ENCODE results near the gene KCNQ1OT1. TPM values are rescaled to one million over a fixed set of nuclear protein-coding genes. Genes with fewer than 3 reads are reported as not detected.

The KCNQ1OT1 gene
- total RNA-seq, 1 donor = 5.1 TPM

DNA sequence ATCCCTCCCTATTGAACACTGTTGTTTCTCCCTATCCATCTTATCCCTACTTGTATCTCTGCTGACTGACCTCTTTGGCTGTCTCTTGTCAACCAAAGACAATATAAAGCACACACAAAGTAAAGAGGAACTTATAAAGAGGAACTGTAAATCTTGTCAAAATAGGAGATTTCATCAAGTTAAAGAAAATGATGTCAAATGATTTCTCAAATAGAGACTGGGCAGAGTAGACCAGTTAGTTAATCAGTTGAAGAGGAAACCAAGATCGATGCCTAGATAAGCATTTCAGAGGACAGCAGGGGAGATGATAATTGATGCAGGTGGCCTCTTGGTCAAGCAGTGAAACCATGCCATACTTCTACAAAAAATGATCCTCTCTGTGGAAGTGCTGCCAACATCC lies 22.7 kb downstream of the KCNQ1OT1 start:
- no peak for DNase-seq (ENCODE audit: insufficient read length, low spot score, missing footprints)
- TF ChIP-seq, protein P1, sequence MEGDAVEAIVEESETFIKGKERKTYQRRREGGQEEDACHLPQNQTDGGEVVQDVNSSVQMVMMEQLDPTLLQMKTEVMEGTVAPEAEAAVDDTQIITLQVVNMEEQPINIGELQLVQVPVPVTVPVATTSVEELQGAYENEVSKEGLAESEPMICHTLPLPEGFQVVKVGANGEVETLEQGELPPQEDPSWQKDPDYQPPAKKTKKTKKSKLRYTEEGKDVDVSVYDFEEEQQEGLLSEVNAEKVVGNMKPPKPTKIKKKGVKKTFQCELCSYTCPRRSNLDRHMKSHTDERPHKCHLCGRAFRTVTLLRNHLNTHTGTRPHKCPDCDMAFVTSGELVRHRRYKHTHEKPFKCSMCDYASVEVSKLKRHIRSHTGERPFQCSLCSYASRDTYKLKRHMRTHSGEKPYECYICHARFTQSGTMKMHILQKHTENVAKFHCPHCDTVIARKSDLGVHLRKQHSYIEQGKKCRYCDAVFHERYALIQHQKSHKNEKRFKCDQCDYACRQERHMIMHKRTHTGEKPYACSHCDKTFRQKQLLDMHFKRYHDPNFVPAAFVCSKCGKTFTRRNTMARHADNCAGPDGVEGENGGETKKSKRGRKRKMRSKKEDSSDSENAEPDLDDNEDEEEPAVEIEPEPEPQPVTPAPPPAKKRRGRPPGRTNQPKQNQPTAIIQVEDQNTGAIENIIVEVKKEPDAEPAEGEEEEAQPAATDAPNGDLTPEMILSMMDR (IDR thresholded peaks at IDR 0.05; ENCODE audit: extremely low read depth, low read depth, low read length) = no peak
- no peak overlapping the region for H3K4me2 ChIP-seq (ENCODE audit: insufficient read depth, low read length)
- no peak overlapping the region for H2AFZ ChIP-seq (ENCODE audit: low read length)
- H3K27me3 ChIP-seq (ENCODE audit: insufficient read depth, low read length) = no peaks in the 10 kb centered on the region
- no peaks in the 10 kb centered on the region for H3K4me1 ChIP-seq (ENCODE audit: insufficient read depth, low read length)
- peaks cover 42% of the 10 kb centered on the region for H4K20me1 ChIP-seq (ENCODE audit: insufficient read depth, low read length)
- no peaks in the 10 kb centered on the region for H3K36me3 ChIP-seq (ENCODE audit: insufficient read depth, low read length)
- H3K27ac ChIP-seq (ENCODE audit: low read depth, low read length) = no peak overlapping the region
- no peaks in the 10 kb centered on the region for H3K9me3 ChIP-seq (ENCODE audit: low read depth, low read length)
- H3K79me2 ChIP-seq (ENCODE audit: insufficient read depth, low read length) = peaks cover 80% of the 10 kb centered on the region
- no peak overlapping the region for H3K4me3 ChIP-seq (ENCODE audit: insufficient read depth, low read length)

DNA sequence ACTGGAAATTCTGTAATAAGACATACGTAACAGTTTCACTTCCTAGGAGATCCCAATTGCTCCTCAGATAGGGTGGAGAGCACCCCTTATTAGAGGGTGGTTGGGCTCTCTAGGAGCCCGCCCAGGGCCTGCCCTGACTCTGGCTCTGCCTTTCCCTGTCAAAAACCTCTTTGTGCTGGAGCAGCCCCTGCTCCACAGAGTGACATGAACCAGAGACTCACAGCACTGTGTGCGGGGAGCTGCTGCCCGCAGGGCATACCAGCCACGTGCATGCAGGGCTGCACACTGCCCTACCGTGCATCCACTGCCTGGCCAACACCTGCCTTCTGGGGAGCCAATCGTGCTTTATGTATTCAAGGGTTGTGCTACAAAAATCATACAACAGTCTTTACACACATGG lies 24.3 kb downstream of the KCNQ1OT1 start:
- no peak overlapping the region for H2AFZ ChIP-seq (ENCODE audit: low read length)
- peaks cover 78% of the 10 kb centered on the region for H3K79me2 ChIP-seq (ENCODE audit: insufficient read depth, low read length)
- H3K27ac ChIP-seq (ENCODE audit: low read depth, low read length) = no peak overlapping the region
- TF ChIP-seq, protein P1 (IDR thresholded peaks at IDR 0.05; ENCODE audit: extremely low read depth, low read depth, low read length) = no peak
- DNase-seq (ENCODE audit: insufficient read length, low spot score, missing footprints) = peak; percentile 37
- H3K4me1 ChIP-seq (ENCODE audit: insufficient read depth, low read length) = no peaks in the 10 kb centered on the region
- no peak overlapping the region for H3K4me3 ChIP-seq (ENCODE audit: insufficient read depth, low read length)
- no peak overlapping the region for H3K4me2 ChIP-seq (ENCODE audit: insufficient read depth, low read length)
- no peaks in the 10 kb centered on the region for H3K36me3 ChIP-seq (ENCODE audit: insufficient read depth, low read length)
- H3K9me3 ChIP-seq (ENCODE audit: low read depth, low read length) = no peaks in the 10 kb centered on the region
- H3K27me3 ChIP-seq (ENCODE audit: insufficient read depth, low read length) = no peaks in the 10 kb centered on the region
- H4K20me1 ChIP-seq (ENCODE audit: insufficient read depth, low read length) = peaks cover 46% of the 10 kb centered on the region

DNA sequence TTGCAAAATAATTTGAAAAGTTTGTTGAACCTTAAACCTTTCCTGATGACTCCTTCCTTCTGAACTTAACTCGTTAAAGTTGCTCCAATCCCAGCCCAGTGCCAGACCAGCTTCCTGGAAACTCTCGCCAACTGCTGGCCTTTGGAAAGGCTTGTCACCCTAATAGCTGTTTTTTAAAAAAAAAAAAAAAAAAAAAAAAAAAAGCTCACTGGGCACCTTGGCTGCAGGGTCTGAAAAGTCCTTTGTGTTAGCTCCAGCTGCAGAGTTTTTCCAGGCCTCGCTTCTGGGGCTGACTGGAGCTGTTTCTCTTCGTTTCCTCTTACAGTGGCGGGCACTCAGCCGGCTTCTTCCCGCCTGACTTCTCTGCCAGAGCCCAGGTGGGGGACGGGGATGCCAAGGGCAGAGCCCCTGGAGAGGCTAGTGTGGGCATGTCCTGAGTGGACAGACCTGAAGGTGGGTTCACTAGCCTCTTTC lies 25.1 kb downstream of the KCNQ1OT1 start:
- DNase-seq (ENCODE audit: insufficient read length, low spot score, missing footprints) = peak; percentile 78
- Histone ChIP-seq H3K4me1 (ENCODE audit: insufficient read depth, low read length) (no peaks in the 10 kb centered on the region), H3K4me2 (ENCODE audit: insufficient read depth, low read length) (no peak overlapping the region), H3K27me3 (ENCODE audit: insufficient read depth, low read length) (no peaks in the 10 kb centered on the region), H3K4me3 (ENCODE audit: insufficient read depth, low read length) (no peak overlapping the region), H3K79me2 (ENCODE audit: insufficient read depth, low read length) (peaks cover 85% of the 10 kb centered on the region), H3K9me3 (ENCODE audit: low read depth, low read length) (no peaks in the 10 kb centered on the region), H3K27ac (ENCODE audit: low read depth, low read length) (no peak overlapping the region), H3K36me3 (ENCODE audit: insufficient read depth, low read length) (no peaks in the 10 kb centered on the region), H4K20me1 (ENCODE audit: insufficient read depth, low read length) (peaks cover 55% of the 10 kb centered on the region), H2AFZ (ENCODE audit: low read length) (no peak overlapping the region)
- TF ChIP-seq, protein P1 (IDR thresholded peaks at IDR 0.05; ENCODE audit: extremely low read depth, low read depth, low read length) = no peak

GRCh38 chr11:2673871-2674471 lies 25.8 kb downstream of the KCNQ1OT1 start:
- TF ChIP-seq, protein P1 (IDR thresholded peaks at IDR 0.05; ENCODE audit: extremely low read depth, low read depth, low read length) = no peak
- no peak overlapping the region for H3K27ac ChIP-seq (ENCODE audit: low read depth, low read length)
- DNase-seq (ENCODE audit: insufficient read length, low spot score, missing footprints) = peak; percentile 32
- no peak overlapping the region for H3K4me2 ChIP-seq (ENCODE audit: insufficient read depth, low read length)
- no peak overlapping the region for H3K4me3 ChIP-seq (ENCODE audit: insufficient read depth, low read length)
- H3K9me3 ChIP-seq (ENCODE audit: low read depth, low read length) = no peaks in the 10 kb centered on the region
- H3K27me3 ChIP-seq (ENCODE audit: insufficient read depth, low read length) = no peaks in the 10 kb centered on the region
- H4K20me1 ChIP-seq (ENCODE audit: insufficient read depth, low read length) = peaks cover 58% of the 10 kb centered on the region
- no peaks in the 10 kb centered on the region for H3K36me3 ChIP-seq (ENCODE audit: insufficient read depth, low read length)
- peaks cover 86% of the 10 kb centered on the region for H3K79me2 ChIP-seq (ENCODE audit: insufficient read depth, low read length)
- no peak overlapping the region for H2AFZ ChIP-seq (ENCODE audit: low read length)
- H3K4me1 ChIP-seq (ENCODE audit: insufficient read depth, low read length) = no peaks in the 10 kb centered on the region

Measured in osteoblast (primary cell).